Measurements from ENCODE around the gene VPS11.

- TF ChIP-seq CTCF (IDR thresholded peaks at IDR 0.05) = peak in 4 of 7 experiments; percentile 7 to 39 (median 32)
- TF ChIP-seq POLR2A (IDR thresholded peaks at IDR 0.05) = peak; percentile 99 to 100 (median 99)
Measured at GRCh38 chr11:119095066-119095880, 27.7 kb downstream of the VPS11 start.
